OCI-LY3 (cell line): Measurements from ENCODE around the gene KLRC3.
"Not testable (repeated sequence)": the region's sequence is repeated elsewhere in the genome, so short reads cannot be mapped to it uniquely, and the experiment has no call there.

Source experiments
- CTCF ChIP-seq: fragments of 200-600, 300-600 bp; sonication (generic); IDR thresholded peaks from 2 replicates; pipeline ENCODE4 v1.5.1; 2014; ENCODE audit warnings: antibody characterized with exemption, low read length, low read depth
- EZH2phosphoT487 ChIP-seq: fragments of 200-600 bp; shearing (Covaris generic); IDR thresholded peaks from 2 replicates; pipeline ENCODE4 v1.6.1; 2018; ENCODE audit warnings: antibody characterized with exemption, mixed run types, low read depth

GRCh38 chr12:10390991-10391390 is 29.4 kb downstream of the KLRC3 start:
- not testable (repeated sequence) for TF ChIP-seq CTCF, EZH2phosphoT487
